IPS-NIHi11 (cell line): ENCODE data around the gene CA4.

ENCODE experiments used
- DNase-seq: peaks from one replicate; pipeline ENCODE4 v3.0.0; 2012; ENCODE audit warnings: mixed read lengths, low spot score

Gene CA4

DNA sequence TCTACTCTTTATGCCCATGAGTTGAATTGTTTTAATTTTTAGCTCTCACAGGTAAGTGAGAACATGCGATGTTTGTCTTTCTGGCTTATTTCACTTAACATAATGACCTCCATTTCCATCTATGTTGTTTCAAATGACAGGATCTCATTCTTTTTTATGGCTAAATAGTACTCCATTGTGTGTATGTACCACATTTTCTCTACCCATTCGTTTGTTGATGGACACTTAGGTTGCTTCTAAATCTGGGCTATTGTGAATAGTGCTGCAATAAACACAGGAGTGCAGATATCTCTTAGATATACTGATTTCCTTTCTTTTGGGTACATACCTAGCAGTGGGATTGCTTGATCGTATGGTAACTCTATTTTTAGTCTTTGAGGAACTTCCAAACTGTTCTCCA, 19.3 kb upstream of the CA4 start:
- no peak for DNase-seq

DNA sequence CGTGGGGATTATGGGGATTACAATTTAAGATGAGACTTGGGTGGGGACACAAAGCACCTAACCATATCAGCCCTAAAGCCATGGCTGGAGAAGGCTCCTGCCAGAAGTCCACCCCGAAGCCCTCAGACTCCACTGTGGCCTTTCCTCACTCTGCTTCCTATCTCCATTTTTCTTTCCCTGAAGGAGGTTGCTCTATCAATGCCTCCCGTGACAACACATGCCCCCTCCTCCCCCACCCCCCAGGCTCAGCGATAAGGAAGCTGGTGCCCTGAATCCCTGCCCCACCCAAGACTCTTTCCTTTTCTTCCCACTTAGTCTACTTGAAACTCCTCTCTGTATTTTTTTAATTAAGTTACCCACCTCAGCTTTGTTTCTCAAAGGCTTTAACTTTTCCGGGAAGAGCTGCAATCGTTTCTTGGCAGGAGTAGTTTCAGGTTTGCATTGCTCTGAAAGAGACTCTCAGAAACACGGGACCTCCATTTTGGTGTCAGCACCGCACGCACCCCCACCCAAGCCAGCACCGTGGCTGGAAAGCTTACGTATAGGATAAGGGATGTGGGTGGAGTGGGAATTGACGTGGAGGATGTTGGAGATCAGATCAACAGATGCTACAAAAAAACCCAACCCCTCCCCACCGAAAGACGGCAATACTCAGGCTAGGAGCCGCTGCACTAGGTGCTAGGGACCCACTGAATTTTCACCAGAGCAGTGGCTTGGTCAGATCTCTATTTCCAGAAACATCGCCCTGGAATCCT, 15.2 kb upstream of the CA4 start:
- DNase-seq = peak; percentile 6

DNA sequence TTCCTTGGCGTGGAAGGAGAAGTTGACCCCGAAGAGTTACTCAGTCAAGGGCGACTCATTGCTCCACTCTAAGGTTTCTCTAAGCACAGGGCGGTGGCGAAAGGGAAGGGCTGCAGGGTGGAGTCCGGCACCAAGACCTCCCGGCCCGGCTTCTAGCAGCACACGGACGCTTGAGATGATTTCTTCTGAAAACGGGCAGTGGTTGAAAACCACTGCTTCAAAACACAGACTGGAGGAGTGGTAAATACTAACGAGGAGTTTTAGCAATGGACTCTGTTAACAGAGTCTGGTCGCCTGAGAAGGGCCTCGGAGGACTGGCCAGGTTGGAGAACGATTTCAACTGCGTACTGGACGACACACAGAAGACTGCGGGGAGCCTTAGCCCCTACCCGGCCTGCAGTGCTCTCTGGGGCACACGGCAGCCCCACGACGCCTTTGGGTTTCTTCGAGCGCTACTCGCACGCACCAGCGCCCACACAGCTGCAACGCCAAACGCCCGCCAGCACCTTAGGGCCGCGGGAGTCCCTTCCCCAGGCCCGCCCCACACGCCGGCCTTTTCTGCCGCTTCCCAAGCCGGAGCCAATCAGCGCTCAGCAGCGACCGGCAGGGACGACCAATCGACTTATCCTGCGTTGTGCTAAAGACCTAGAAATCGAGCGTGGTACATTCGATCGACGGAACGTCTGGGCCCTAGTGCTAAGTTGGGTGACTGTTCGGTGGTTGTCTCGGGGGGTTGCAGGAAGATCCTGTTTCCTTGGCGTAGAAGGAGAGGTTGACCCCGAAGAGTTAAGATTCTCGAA, 14.4 kb upstream of the CA4 start:
- DNase-seq = peak; percentile 99

DNA sequence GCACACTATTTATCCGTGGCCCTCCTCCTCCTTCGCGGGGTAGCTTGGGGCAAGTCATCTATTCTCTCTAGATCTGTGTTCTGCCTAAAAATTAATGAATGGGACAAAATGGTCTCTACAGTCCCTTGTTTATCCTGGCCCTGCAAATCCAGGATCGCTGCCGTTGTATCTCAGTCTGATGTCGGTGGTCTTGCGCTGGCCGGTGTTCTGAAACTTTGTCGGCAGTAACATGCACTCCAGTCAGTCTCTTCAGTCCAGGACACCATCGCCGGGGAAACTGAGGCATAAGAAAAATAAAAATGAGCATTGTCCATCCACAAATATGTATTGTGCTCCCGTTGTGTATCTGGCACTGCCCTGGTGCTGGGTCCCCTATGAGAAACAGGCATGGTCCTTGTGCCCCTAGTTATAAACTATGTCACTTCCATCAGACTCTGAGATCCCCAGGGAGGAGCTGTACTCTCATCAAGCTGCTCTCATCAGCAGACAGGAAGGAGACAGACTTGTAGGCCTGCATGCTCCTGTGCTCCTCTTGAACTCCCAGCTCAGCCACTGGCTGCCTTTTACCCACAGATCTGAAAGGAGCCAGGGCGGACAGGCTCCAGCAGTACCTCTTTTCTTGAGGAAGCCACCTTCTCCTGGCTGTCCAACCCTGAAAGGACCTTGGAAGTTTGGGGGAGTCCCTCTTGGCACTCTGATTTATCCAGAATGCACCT, 13.7 kb upstream of the CA4 start:
- DNase-seq = no peak

DNA sequence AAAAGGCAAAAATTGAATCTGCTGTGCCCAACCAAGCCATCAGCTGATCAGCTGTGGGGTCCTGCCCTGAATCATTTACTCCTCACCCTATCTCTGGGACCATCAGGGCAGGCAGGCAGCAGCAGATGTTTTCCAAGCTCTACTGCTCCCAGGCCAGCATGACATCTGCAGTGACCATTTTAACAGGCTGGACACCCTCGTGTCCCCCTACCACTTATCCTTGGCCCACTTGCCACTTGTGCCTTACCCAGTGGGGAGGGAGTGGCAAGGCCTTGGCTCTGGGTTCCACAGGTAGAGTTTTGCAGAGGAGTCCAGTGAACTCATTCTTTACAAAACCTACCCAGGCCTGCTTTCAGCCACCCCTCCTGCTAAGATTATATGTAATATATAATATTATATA, 12.0 kb upstream of the CA4 start:
- no peak for DNase-seq

DNA sequence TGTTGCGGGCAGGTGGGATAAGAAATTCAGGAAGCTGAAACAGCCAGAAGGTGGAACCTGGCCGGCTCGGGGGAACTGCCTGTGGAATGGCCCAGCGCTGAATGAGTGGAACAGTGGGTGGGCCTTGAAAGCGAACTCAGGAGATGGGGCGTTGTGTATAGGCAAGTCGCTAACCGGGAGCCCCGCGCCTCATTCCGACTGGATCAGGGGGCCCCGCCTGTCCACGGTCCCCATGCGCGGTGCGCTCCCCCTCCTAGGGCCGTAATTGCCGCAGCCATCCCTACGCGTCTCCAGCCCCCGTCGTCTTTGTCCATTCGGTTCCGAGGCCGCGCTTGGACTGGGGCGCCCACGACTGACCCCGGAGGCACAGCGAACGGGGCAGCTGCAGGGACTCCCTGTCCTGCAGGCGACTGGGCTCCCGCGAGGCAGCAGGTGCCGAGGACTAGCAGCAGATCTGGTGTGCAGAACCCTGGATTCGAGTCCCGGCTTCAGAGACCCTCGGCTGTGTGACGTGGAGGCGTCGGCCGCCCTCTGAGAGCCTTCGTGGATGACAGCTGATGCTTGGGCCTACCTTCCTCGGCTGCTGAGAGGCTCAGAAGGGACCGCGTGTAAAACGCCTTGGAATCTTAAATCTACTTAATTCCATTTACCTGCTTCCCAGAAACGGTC, 10.9 kb upstream of the CA4 start:
- DNase-seq = peak; percentile 4

DNA sequence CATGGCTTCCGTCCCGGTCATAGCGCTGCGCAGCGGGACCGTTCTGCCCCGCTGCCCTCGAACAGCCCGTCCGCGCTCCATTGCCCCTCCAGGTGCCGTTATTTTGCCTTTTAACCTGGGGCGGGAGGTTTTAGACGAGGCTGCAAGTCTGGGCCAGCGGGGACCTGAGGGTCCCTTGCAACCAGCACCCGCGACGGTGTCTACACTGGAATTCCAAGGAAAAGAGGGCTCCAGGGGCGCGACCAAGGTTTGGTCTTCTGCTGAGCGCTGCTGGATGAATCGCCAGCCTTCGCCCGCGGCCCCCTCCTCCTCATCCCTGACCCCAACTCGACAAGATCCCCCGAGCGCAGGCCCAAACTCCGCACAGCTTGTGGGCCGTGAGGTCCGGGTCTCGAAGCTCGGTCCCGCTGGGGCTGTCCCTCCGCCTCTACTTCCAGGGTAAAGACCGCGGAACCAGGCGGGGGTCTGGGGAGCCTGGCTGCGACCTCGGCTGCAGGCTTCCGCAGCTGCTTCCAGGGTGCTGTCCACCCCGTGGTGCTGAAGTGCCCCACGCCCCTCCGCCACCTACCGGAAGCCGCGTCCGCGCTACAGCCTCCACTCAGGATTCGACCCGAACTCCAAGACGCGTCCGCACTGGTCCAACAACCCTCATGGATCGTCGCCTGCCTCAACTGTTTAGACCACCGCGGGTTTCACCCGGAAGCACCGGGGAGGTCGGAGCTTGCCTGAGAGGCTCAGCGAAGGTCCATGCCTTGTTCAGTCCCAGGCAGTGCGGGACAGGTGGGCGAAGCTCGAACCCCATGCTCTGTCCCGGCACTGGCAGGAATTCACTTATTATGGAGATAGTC, 10.1 kb upstream of the CA4 start:
- peak; percentile 90 for DNase-seq

DNA sequence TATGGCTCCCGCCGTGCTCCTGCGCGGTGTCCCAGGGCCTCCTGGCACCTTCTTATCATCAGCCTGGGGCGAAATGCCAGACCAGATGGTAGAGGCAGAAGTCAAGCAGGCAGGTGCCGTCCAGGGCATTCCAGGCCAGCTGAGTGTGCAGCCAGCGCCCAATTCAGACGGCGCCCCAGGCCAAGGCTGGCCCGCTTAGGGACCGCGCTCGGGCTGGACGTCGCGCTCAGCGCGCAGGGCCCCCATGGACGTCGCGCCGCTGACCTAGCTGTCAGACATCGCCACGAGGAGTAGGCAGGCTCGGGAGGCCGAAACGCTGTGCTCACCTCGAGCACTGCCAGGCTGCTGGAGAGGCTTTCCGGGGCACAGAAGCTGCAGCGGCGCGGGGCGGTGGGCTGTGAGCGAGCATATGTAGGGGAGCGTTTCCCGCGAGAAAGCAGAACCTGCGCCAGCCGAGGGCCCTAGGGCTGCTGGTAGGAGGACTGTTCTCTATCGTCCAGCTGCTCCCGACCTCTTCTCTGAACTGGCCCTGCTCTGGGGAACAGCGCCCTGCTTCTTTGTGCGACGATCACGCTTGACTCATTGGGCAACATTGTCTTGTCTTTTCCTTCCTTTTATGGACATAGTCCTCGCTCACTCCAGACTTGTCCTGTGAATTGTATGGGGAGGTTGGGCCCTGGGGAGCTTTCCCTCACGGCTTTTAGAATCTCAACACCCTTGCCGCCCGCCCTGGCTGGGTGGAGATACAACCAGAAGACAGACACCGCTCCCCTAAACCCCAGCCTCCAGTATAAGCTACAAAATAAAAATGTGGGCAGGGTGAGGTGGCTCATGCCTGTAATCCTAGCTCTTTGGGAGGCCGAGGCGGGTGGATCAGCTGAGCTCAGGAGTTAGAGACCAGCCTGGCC, 8.4 kb upstream of the CA4 start:
- DNase-seq = peak; percentile 43

DNA sequence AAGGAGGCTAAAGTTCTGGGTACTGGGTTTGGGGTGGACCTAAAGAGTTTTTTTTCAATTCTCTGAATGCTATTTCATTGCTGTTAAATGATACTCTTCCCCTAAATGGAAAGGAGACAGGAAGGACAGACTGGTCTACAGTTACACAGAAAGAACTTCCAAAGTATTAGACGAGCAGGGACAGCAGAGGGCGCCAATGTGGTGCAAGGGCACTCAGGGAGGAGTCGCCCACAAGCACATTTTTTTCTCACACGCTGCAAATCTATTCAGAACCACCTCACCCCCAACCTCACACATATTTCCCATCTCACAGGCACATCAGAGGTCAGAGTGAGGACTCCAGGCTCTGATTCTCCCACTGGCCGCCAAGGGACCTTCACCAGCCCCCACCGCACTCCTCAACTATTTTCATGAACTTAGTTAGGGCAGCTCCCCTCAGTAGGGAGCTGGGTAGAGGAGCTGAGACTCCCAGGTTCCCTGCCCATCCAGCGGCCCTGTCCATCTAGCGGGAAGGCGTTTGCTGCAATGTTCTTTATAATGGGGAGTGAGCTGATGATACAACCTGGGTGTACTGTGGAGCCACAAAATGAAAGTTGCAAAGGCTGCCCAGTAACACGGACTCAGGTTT, 6.8 kb upstream of the CA4 start:
- peak; percentile 74 for DNase-seq

DNA sequence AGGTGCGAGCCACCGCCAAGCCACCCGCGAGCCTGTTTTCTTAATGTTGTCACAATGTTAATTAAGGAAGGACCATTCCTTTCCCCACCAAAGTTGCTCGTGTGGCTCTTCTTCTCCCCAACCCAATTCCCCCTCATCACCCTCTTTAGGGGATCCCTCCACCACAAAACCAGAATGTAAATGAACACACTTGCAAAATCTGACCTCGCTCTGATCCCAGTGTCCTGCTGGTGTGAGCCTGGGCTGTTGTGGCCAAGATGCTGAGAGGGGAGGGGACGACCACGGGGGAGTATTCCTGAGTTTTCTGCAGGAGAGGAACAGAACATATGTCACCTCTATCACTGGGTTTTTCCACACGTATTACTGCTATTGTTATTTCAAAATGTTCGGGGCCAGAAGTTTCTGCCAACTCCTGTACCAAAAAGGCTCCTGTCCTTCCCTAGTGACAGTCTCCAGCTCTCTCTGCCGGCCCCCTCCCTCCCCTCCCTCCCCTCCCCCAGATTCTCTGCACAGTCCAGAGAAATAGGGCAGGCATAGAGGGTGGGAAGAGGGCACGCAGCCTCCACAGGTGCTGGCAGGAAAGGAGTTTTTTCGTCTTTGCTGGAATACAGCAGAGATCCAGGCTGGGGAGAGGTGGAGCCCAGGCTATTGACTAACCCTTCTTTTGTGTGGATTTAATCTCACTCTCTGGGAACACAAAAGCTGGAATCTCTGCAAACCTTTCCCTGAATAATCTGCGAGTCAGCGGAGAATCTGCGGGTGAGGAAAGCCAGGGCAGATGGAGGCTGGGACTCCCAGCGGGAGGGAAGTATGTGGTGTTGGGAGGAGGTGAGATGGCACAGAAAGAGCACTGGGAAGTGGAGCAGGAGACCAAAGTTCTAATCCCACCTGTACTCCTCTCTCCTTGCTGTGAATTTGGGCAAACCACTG, 4.5 kb upstream of the CA4 start:
- no peak for DNase-seq

DNA sequence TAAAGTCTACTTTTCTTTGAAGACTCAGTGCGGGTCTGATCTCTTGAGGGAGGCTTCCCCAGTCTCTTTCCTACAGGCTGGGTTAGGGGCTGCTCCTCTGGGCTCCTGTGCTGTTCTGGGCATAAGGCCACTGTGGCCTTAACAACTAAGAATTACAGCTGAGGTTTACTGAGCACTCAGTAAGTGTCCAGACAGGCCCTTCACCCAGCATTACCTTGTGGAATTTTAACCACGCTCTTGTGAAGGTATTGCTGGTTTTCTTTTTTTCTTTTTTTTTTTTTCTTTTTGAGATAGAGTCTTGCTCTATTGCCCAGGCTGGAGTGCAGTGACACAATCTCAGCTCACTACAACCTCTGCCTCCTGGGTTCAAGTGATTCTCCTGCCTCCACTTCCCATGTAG, 3.6 kb upstream of the CA4 start:
- no peak for DNase-seq

DNA sequence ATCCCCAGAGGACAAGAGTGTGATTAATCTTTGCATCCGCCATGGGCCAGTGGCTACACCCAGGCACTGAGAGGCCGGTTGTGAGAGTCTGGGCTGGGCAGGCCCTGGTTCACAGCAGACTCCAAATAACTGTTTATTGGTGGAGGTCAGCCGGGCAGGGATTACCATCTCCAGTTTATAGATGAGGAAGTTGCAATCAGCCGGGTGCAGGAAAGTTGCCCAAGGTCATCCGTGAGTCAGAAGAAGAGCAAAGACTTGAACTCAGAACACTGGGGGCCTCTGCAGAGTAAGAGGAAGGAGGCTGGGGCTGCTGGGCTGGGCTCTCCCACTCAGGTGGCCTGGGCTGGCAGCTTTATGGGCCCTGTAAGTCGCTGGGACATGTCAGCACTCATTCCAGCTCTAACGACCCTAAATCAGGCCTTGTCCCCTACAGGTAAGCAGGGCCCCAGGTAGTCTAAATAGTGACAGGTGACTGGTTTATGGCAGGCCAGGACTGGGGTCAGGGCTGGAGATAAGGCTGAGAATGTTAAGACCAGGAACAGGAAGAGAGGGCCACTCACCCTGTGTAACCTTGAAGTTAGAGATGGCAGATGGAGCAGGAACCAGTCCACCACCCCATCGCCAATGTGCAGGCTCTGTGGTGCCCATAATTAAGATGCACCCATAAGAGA, 2.1 kb upstream of the CA4 start:
- no peak for DNase-seq

DNA sequence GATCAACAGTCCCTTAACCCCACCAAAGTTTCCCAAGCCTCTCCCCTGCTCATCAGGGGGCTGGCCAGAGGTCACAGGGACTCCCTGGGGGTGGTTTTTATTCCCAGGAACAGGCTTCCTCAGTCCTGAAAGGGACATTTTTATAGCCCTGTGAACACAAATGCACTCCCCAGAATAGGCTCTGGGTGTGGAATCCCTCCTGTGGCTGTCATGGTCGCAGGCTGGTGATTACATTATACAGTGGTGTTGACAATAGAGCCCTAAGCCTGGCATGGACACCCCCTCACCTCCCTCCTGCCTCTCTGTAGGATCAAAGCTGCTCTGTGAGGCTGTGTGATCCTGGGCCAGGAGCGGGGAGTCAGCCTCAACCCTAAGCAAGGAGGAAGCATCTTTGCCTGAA, 1.4 kb upstream of the CA4 start:
- DNase-seq = no peak

DNA sequence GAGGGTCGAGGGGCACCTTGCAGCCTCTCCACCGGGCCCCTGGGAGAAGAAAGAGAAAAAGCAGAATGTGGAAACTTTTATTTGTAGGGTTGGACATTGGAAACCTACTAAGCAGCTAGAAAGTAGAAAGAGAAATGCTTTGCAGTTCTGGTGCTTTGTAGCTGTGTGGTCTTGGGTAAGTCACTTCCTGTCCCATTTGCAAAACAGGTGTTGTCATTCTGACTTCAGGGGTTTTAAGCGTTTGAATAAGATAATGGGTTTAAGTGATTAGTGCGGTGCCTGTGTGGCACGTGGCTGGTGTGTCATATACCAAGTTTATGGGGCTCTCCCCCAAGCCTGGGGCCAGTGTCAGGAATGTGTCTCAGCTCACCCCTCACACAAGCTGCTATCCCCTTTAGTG, 1.6 kb downstream of the CA4 start:
- no peak for DNase-seq

DNA sequence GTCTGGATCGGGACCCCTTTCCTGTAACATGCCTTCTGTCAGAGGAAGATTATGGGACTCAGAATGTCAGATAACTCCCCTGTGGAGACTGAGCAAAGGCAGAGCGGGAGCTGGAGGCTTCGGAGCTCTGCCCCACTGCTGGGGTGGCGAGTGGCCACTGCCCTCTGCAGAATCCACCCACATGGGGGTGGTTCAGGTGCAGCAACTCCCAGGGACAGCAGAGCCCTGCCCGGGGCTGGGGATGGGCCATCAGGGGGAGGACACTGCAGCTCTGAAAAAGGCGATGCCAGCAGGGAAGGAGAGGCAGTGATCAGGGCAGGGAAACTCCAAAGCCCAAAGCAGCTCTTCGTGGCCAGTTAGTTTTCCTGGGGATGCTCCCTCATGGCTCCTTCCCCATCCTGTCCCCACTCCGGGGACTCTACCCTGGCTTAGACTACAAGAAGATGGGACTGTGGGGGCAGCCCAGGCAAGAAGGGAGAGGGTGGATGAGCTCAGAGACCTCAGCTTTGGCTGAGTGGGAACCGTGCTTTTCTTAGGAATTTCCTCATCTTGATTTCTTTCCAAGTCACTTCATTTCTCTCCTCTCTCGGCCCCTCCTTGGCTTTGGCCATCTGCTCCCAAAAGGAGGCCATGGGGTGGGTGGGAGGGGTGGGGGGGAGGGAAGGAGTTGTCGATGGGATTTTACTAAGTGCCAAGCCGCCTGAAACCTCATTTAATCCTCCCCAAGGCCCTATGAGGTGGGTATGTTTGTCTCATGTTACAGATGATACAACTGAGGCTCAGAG, 4.0 kb downstream of the CA4 start:
- DNase-seq = no peak

DNA sequence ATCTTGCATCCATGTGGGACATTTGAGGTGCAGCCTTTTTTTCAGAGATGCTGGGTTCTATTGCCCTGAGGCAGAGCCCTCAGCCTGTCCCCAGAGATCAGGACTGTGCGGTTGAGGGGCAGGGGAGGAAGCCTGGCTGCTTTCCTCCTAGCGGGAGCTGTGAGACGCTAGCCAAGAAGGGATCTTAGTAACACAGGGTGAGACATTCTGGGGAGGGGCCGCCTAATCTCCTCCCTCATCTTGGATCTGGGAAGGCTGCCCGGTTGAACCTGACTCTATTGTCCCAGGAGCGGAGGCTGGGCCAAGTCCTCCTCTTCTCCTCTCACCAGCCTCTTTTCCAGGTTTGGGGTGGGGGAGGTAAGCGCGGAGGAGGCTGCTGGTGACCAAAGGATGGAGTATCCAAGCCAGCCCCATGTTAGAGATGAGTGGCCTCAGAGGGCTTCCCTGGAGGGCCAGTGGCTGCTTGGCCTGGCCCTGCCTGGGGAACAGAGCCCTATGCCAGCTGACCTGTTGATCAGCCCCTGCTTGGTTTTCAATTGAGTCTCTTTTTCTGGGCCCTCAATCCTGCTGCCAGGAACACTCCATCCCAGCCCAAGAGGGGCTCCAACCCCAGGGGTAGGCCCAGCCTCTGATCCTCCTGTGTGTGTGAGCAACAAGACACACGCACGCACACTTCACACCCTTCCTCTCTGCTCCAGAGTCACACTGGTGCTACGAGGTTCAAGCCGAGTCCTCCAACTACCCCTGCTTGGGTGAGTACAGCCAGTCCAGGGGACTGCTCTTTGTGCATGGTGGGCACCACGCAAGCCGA, 5.0 kb downstream of the CA4 start:
- no peak for DNase-seq

DNA sequence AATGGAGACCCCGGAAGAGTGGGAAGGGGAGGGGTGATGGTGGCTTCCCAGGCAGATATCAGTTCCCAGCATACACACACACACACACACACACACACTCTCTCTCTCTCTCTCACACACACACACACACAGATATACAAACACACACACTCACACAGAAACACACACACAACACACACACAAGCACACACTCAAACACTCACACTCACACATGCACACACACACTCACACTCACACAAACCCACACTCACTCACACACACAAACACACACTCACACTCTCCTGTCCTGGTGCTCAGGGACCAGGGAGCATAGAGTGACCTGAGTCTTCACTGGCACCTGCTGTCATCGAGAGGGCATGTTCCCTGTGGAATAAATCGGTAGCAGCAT, 5.6 kb downstream of the CA4 start:
- DNase-seq = no peak
